Measurements from ENCODE around the gene IGSF10. TPM values are rescaled to one million over a fixed set of nuclear protein-coding genes. Genes with fewer than 3 reads are reported as not detected.
"Not testable (repeated sequence)": the region's sequence is repeated elsewhere in the genome, so short reads cannot be mapped to it uniquely, and the experiment has no call there.

The IGSF10 gene
- polyA plus RNA-seq, 4 donors: 1.3 to 2.6 TPM; not detected in 2

DNA sequence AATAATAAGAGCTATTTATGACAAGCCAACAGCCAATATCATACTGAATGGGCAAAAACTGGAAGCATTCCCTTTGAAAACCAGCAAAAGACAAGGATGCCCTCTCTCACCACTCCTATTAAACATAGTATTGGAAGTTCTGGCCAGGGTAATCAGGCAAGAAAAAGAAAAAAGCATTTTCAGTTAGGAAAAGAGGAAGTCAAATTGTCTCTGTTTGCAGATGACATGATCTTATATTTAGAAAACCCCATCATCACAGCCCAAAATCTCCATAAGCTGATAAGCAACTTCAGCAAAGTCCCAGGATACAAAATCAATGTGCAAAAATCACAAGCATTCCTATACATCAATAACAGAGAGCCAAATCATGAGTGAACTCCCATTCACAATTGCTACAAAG lies 27.0 kb upstream of the IGSF10 start:
- not testable (repeated sequence) for H3K27ac ChIP-seq (ENCODE audit: low read depth in 1 of 3, low read length in 2 of 3); FAIRE-seq; H3K9me3 ChIP-seq (ENCODE audit: control insufficient read depth in 2 of 2, insufficient read depth in 1 of 2, low read depth in 1 of 2, low read length in 1 of 2); H3K4me1 ChIP-seq (ENCODE audit: control insufficient read depth in 3 of 3, insufficient read depth in 2 of 3, low read depth in 1 of 3, low read length in 2 of 3); DNase-seq; H3K36me3 ChIP-seq (ENCODE audit: control insufficient read depth in 3 of 3, insufficient read depth in 2 of 3, low read depth in 1 of 3, low read length in 3 of 3); H3K4me3 ChIP-seq (ENCODE audit: low read depth in 1 of 3, low read length in 3 of 3); H3K27me3 ChIP-seq (ENCODE audit: control insufficient read depth in 3 of 3, insufficient read depth in 3 of 3, low read length in 3 of 3)

DNA sequence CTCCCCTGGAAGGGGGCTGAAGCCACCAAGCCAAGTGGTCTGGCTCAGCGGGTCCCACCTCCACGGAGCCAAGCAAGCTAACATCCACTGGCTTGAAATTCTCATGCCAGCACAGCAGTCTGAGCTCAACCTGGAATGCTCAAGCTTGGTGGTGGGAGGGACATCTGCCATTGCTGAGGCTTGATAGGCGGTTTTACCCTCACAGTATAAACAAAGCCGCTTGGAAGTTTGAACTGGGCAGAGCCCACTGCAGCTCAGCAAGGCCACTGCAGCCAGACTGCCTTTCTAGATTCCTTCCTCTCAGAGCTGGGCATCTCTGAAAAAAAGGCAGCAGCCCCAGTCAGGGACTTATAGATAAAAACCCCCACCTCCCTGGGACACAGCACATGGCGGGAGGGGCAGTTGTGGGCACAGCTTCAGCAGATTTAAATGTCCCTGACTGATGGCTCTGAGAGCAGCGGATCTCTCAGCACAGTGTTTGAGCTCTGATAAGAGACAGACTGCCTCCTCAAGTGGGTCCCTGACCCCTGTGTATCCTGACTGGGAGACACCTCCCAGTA lies 23.2 kb upstream of the IGSF10 start:
- H3K9me3 ChIP-seq (ENCODE audit: control insufficient read depth in 2 of 2, insufficient read depth in 1 of 2, low read depth in 1 of 2, low read length in 1 of 2): peaks cover 0 to 17% of the 10 kb centered on the region in 2 donors
- H3K27ac ChIP-seq (ENCODE audit: low read depth in 1 of 3, low read length in 2 of 3): no peak overlapping the region
- H3K36me3 ChIP-seq (ENCODE audit: control insufficient read depth in 3 of 3, insufficient read depth in 2 of 3, low read depth in 1 of 3, low read length in 3 of 3): no peaks in the 10 kb centered on the region
- H3K4me3 ChIP-seq (ENCODE audit: low read depth in 1 of 3, low read length in 3 of 3): no peak overlapping the region
- FAIRE-seq (no peak), DNase-seq (no peak)
- H3K27me3 ChIP-seq (ENCODE audit: control insufficient read depth in 3 of 3, insufficient read depth in 3 of 3, low read length in 3 of 3): no peaks in the 10 kb centered on the region
- H3K4me1 ChIP-seq (ENCODE audit: control insufficient read depth in 3 of 3, insufficient read depth in 2 of 3, low read depth in 1 of 3, low read length in 2 of 3): no peaks in the 10 kb centered on the region
- 79 to 86% (median 84%) methylated on average over 6 of the region's 6 CpGs for WGBS, 3 donors

DNA sequence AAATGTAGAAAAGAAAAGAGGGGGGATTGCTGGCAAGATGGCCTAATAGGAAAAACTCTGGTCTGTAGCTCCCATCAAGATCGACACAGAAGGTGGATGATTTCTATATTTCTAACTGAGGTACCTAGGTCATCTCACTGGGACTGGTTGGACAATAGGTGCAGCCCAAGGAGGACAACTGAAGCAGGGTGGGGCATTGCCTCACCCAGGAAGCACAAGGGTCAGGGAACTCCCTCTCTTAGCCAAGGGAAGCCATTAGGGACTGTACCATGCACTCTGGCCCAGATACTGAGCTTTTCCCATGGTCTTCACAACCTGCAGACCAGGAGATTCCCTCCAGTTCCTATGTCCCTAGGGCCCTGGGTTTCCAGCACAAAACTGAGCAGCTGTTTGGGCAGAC lies 22.6 kb upstream of the IGSF10 start:
- WGBS, 3 donors: 91 to 96% (median 94%) methylated on average over 1 of the region's 1 CpG
- Histone ChIP-seq H3K9me3 (ENCODE audit: control insufficient read depth in 2 of 2, insufficient read depth in 1 of 2, low read depth in 1 of 2, low read length in 1 of 2) (peaks cover 0 to 17% of the 10 kb centered on the region in 2 donors), H3K27ac (ENCODE audit: low read depth in 1 of 3, low read length in 2 of 3) (no peak overlapping the region), H3K4me3 (ENCODE audit: low read depth in 1 of 3, low read length in 3 of 3) (no peak overlapping the region), H3K27me3 (ENCODE audit: control insufficient read depth in 3 of 3, insufficient read depth in 3 of 3, low read length in 3 of 3) (no peaks in the 10 kb centered on the region), H3K4me1 (ENCODE audit: control insufficient read depth in 3 of 3, insufficient read depth in 2 of 3, low read depth in 1 of 3, low read length in 2 of 3) (no peaks in the 10 kb centered on the region), H3K36me3 (ENCODE audit: control insufficient read depth in 3 of 3, insufficient read depth in 2 of 3, low read depth in 1 of 3, low read length in 3 of 3) (no peaks in the 10 kb centered on the region)
- FAIRE-seq: no peak
- DNase-seq: peak in 1 of 2 donors; percentile 80

- Histone ChIP-seq H3K9me3 (ENCODE audit: control insufficient read depth in 2 of 2, insufficient read depth in 1 of 2, low read depth in 1 of 2, low read length in 1 of 2) (peaks cover 0 to 17% of the 10 kb centered on the region in 2 donors), H3K36me3 (ENCODE audit: control insufficient read depth in 3 of 3, insufficient read depth in 2 of 3, low read depth in 1 of 3, low read length in 3 of 3) (no peaks in the 10 kb centered on the region), H3K27me3 (ENCODE audit: control insufficient read depth in 3 of 3, insufficient read depth in 3 of 3, low read length in 3 of 3) (no peaks in the 10 kb centered on the region), H3K27ac (ENCODE audit: low read depth in 1 of 3, low read length in 2 of 3) (no peak overlapping the region), H3K4me3 (ENCODE audit: low read depth in 1 of 3, low read length in 3 of 3) (no peak overlapping the region), H3K4me1 (ENCODE audit: control insufficient read depth in 3 of 3, insufficient read depth in 2 of 3, low read depth in 1 of 3, low read length in 2 of 3) (no peaks in the 10 kb centered on the region)
- DNase-seq (no peak), FAIRE-seq (no peak)
- 89 to 98% (median 94%) methylated on average over 2 of the region's 2 CpGs for WGBS, 3 donors
These were observed 19.6 kb upstream of the IGSF10 start for GRCh38 chr3:151480492-151480891.

- 15 to 29% (median 26%) methylated on average over 1 of the region's 1 CpG for WGBS, 3 donors
- FAIRE-seq (no peak), DNase-seq (no peak)
- Histone ChIP-seq H3K9me3 (ENCODE audit: control insufficient read depth in 2 of 2, insufficient read depth in 1 of 2, low read depth in 1 of 2, low read length in 1 of 2) (peaks cover 0 to 17% of the 10 kb centered on the region in 2 donors), H3K4me1 (ENCODE audit: control insufficient read depth in 3 of 3, insufficient read depth in 2 of 3, low read depth in 1 of 3, low read length in 2 of 3) (no peaks in the 10 kb centered on the region), H3K4me3 (ENCODE audit: low read depth in 1 of 3, low read length in 3 of 3) (no peak overlapping the region), H3K27me3 (ENCODE audit: control insufficient read depth in 3 of 3, insufficient read depth in 3 of 3, low read length in 3 of 3) (no peaks in the 10 kb centered on the region), H3K36me3 (ENCODE audit: control insufficient read depth in 3 of 3, insufficient read depth in 2 of 3, low read depth in 1 of 3, low read length in 3 of 3) (no peaks in the 10 kb centered on the region), H3K27ac (ENCODE audit: low read depth in 1 of 3, low read length in 2 of 3) (no peak overlapping the region)
These were observed 18.6 kb upstream of the IGSF10 start for GRCh38 chr3:151479452-151479851.

DNA sequence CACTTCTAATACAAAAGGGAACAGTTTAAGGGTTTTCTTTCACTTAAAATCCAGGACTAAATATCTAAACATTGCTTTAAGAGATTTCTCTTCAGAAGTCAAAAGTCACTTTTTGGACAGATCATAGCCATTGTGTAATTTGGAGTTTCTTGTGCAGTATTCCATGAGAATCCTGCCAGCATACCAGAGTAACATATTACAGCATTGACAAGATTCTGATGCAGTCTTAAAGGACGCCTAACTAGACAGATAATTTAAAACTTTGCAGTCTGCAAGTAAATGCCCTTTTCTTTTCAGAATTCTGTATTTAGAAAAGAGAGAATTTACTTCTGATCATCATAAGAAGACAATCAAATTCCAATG lies 17.5 kb upstream of the IGSF10 start:
- Histone ChIP-seq H3K36me3 (ENCODE audit: control insufficient read depth in 3 of 3, insufficient read depth in 2 of 3, low read depth in 1 of 3, low read length in 3 of 3) (no peaks in the 10 kb centered on the region), H3K27ac (ENCODE audit: low read depth in 1 of 3, low read length in 2 of 3) (no peak overlapping the region), H3K27me3 (ENCODE audit: control insufficient read depth in 3 of 3, insufficient read depth in 3 of 3, low read length in 3 of 3) (no peaks in the 10 kb centered on the region), H3K4me1 (ENCODE audit: control insufficient read depth in 3 of 3, insufficient read depth in 2 of 3, low read depth in 1 of 3, low read length in 2 of 3) (no peaks in the 10 kb centered on the region), H3K4me3 (ENCODE audit: low read depth in 1 of 3, low read length in 3 of 3) (no peak overlapping the region), H3K9me3 (ENCODE audit: control insufficient read depth in 2 of 2, insufficient read depth in 1 of 2, low read depth in 1 of 2, low read length in 1 of 2) (peaks cover 0 to 9% of the 10 kb centered on the region in 2 donors)
- FAIRE-seq (no peak), DNase-seq (no peak)
- WGBS, 3 donors: 57 to 62% (median 60%) methylated on average over 1 of the region's 1 CpG

DNA sequence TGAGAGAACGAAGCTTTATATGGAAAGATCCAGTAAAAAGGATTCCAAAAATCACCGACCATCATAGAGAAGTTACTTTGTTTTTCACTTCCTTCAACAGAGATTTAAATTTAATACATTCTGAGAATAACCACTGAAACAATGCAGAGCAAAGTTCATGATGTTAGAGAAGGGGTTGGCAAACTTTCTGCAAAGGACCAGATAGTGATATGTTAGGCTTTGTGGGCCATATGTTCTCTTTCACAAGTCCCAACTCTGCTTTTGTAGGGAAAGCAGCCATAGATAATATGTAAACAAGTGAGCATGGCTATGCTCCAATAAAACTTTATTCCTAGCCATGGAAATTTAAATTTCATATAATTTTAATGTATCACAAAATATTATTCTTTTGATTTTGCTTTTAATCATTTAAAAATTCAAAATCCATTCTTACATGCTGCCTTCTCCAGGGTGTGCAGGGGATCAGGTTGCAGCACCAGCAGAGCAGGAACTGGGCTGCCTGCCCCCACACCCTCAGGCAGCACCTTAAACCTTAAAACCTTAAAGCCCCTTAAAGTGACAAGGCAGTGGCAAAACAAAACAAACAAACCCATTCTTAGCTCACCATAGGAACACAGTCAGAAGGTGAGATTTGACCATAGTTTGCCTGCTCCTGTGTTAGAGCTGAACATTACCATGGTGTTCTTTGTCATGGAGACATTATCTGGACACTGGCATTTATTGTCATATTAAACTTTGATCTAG lies 16.9 kb upstream of the IGSF10 start:
- FAIRE-seq (no peak), DNase-seq (peak; percentile 8 to 33)

GRCh38 chr3:151476344-151477018 lies 15.6 kb upstream of the IGSF10 start:
- H3K36me3 ChIP-seq (ENCODE audit: control insufficient read depth in 3 of 3, insufficient read depth in 2 of 3, low read depth in 1 of 3, low read length in 3 of 3): no peaks in the 10 kb centered on the region
- H3K4me3 ChIP-seq (ENCODE audit: low read depth in 1 of 3, low read length in 3 of 3): no peak overlapping the region
- no peak overlapping the region for H3K27ac ChIP-seq (ENCODE audit: low read depth in 1 of 3, low read length in 2 of 3)
- no peak for FAIRE-seq
- no peaks in the 10 kb centered on the region for H3K27me3 ChIP-seq (ENCODE audit: control insufficient read depth in 3 of 3, insufficient read depth in 3 of 3, low read length in 3 of 3)
- 88 to 90% (median 90%) methylated on average over 7 of the region's 7 CpGs for WGBS, 3 donors
- DNase-seq: no peak
- H3K9me3 ChIP-seq (ENCODE audit: control insufficient read depth in 2 of 2, insufficient read depth in 1 of 2, low read depth in 1 of 2, low read length in 1 of 2): peaks cover 0 to 2% of the 10 kb centered on the region in 2 donors
- no peaks in the 10 kb centered on the region for H3K4me1 ChIP-seq (ENCODE audit: control insufficient read depth in 3 of 3, insufficient read depth in 2 of 3, low read depth in 1 of 3, low read length in 2 of 3)

More for the DNA sequence above, 16.9 kb upstream of the IGSF10 start:
- Histone ChIP-seq H3K4me3 (ENCODE audit: low read depth in 1 of 3, low read length in 3 of 3) (no peak overlapping the region), H3K9me3 (ENCODE audit: control insufficient read depth in 2 of 2, insufficient read depth in 1 of 2, low read depth in 1 of 2, low read length in 1 of 2) (peaks cover 0 to 8% of the 10 kb centered on the region in 2 donors), H3K27ac (ENCODE audit: low read depth in 1 of 3, low read length in 2 of 3) (no peak overlapping the region), H3K36me3 (ENCODE audit: control insufficient read depth in 3 of 3, insufficient read depth in 2 of 3, low read depth in 1 of 3, low read length in 3 of 3) (no peaks in the 10 kb centered on the region), H3K4me1 (ENCODE audit: control insufficient read depth in 3 of 3, insufficient read depth in 2 of 3, low read depth in 1 of 3, low read length in 2 of 3) (no peaks in the 10 kb centered on the region), H3K27me3 (ENCODE audit: control insufficient read depth in 3 of 3, insufficient read depth in 3 of 3, low read length in 3 of 3) (no peaks in the 10 kb centered on the region)
- WGBS, 3 donors: 73 to 82% (median 81%) methylated on average over 2 of the region's 2 CpGs
